GM20000 (cell line): ENCODE results near the gene EXOC2.

Source experiments
- DNase-seq: peaks from one replicate; pipeline ENCODE4 v3.0.0; 2012; ENCODE audit warnings: low spot score
- TF ChIP-seq, protein P1 (sequence below): IDR thresholded peaks from 2 replicates; pipeline ENCODE4 v1.5.1; 2012; ENCODE audit warnings: mild to moderate bottlenecking, control low read depth; ENCODE audit errors: extremely low read depth, missing control alignments

The EXOC2 gene

DNA sequence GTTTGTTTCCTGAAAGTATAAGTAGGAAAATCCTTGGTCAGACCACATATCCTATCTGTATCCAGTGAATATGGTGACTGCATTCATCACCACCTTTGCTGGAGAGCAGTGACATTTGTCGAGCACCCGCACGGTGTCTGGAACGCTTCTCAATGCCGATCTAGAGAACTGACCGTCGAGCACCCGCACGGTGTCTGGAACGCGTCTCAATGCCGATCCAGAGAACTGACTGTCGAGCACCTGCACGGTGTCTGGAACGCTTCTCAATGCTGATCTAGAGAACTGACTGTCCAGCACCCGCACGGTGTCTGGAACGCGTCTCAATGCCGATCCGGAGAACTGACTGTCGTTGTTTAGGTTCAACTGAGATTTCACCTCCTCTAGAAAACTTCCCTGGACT lies 103.8 kb downstream of the EXOC2 start:
- TF ChIP-seq, protein P1, sequence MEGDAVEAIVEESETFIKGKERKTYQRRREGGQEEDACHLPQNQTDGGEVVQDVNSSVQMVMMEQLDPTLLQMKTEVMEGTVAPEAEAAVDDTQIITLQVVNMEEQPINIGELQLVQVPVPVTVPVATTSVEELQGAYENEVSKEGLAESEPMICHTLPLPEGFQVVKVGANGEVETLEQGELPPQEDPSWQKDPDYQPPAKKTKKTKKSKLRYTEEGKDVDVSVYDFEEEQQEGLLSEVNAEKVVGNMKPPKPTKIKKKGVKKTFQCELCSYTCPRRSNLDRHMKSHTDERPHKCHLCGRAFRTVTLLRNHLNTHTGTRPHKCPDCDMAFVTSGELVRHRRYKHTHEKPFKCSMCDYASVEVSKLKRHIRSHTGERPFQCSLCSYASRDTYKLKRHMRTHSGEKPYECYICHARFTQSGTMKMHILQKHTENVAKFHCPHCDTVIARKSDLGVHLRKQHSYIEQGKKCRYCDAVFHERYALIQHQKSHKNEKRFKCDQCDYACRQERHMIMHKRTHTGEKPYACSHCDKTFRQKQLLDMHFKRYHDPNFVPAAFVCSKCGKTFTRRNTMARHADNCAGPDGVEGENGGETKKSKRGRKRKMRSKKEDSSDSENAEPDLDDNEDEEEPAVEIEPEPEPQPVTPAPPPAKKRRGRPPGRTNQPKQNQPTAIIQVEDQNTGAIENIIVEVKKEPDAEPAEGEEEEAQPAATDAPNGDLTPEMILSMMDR, result no peak
- no peak for DNase-seq

DNA sequence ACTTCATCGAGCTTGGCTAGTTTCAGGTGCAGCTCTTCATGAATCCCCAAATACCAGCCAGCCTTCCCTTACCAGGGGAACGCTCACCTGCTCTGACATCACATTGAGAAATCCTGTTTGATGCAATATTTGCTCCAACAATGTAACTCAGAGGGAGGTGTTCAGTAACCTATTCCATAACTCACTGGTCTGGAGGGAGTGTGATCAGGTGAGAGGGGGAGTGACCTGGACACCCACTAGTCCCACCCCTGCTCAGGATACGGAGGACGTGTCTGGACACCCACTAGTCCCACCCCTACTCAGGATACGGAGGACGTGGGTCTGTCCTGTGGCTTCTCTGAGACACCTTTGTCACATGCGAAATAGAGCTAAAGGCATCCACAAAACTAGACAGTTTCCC lies 106.4 kb downstream of the EXOC2 start:
- no peak for DNase-seq
- TF ChIP-seq, protein P1, result no peak

DNA sequence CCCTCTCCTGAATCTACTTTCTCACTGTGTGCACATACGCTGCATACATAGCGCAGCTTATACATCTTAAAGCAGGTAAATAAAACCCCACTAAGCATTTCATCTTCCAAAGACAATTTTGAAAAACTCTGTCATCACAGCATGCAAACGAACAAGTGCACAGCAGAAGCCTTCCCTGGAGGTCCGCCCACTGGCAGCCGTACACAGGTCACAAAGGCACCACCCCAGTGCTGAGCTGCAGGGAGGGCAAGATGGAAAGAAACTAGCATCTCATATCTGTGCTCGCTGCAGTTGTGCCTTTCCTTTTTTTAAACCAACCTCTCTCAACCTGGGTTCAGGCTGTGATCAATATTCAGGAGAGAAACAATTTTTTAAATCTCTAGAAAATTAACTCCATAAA lies 109.3 kb downstream of the EXOC2 start:
- DNase-seq, result no peak

DNA sequence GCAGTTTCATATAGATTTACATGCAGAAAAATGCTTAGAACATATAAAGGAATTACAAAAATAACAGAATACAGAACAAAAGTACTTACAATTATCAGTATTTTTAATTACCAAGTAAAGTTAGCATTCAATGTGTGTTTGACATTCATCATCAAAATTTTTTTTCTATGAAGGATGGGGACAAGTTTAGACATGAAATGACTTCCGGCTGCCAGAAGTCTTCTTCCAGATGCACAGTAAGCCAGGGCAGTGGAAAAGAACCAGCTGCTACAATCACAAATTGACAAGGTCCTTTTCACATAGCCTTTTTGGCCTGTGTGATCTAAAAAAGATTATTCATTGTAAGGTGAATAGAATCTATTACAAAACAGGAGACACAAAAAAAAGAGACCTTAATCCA lies 109.8 kb downstream of the EXOC2 start:
- no peak for DNase-seq
- TF ChIP-seq, protein P1, result no peak

More for the DNA sequence above, 109.3 kb downstream of the EXOC2 start:
- TF ChIP-seq, protein P1, result no peak

DNA sequence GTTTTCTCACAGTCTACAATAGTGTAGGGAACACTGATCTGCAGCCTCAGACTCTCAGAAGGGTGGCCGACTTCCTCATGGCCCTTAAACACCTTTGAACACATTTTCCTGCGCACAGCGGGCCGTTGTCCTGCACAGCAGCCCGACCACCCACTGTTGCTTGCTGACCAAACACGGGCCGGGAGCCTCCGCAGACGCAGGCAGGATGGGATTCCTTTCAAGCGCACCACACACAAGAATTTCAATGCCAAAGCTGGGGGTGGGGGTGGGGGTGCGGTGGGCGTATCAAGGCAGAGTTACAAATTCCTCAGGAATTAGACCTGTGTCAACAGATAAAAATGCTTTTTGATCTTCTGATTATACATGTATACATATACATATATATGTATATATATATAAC lies 110.6 kb downstream of the EXOC2 start:
- TF ChIP-seq, protein P1, result no peak
- no peak for DNase-seq

DNA sequence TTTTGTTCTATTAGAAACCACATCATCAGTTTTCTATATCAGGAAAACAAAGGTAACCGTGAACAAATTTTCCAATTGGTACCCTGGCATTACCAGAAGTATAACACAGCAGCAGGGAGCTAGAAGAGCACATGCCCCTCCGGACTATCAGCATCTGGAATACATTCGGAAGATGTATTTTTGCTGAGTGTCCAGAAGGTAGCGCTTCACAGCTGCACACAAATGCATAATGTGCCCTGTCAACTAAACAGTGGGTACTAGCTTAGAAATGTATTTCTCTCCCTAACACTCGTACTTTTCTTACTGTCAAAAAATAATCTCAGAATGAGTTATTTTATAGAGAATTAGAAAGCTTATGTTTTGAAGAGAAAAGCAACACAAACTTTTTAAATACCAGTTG lies 113.6 kb downstream of the EXOC2 start:
- TF ChIP-seq, protein P1, result no peak
- no peak for DNase-seq

DNA sequence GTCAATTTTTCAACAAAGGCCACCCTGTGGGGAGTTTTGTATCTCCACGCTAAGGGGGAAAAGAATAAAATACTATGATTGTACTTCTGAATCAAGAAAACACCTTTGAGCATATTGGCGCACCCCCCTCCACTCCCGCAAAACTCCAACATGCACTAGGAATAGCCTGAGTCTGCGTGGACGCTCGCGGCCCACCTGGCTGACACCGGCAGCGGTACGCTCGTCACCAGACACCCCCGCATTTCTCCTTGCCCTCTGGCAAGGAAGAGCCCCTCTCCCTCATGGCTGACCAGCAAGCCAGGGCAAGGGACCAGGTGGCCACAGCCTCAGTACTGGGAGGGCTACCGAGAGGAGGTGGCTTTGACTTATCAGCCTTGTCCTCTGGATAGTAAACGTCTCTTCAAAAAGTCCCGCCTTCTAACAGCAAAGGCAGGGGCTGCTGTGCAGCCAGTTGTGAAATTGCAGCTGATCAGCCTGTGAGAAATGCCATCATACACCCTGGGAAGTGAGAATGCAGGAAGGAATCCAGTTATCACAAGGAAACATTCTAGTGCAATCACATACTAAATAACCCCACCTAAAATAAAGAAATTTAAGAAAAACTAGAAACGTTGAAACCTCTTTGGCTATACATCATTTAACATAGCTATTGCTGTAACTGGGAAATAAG lies 120.2 kb downstream of the EXOC2 start:
- DNase-seq, result no peak
- TF ChIP-seq, protein P1, result no peak
